ENCODE data around the gene PPIL6. TPM values are rescaled to one million over a fixed set of nuclear protein-coding genes. Genes with fewer than 3 reads are reported as not detected.

PPIL6 gene
- total RNA-seq, 4 donors from 2014 or later = 0.35 to 6.1 (median 2.8) TPM

DNA sequence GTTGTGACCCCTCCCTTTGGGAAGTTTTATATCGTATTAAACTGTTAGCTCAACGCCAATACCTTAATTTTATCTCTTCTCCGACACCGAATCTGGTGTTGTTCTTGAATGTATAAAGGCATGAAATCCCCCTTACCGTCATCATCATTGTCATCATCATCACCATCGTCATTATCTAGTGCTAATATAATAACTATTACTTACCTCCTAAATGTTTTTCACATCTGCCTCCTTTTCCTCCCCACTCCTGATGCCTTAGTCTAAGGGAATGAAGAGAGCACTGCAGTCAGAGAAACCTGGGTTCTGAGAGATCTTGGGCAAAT is 43.3 kb upstream of the PPIL6 start:
- Histone ChIP-seq H3K4me3 (peak overlapping the region; percentile 19 to 99 (median 75)), H3K36me3 (peaks cover 3 to 19% (median 5%) of the 10 kb centered on the region in 3 donors), H3K27me3 (no peaks in the 10 kb centered on the region), H3K9me3 (no peaks in the 10 kb centered on the region), H3K4me1 (peaks cover 25 to 66% (median 34%) of the 10 kb centered on the region in 3 donors), H3K27ac (peak overlapping the region; percentile 59 to 94 (median 88))
- TF ChIP-seq, protein P1, sequence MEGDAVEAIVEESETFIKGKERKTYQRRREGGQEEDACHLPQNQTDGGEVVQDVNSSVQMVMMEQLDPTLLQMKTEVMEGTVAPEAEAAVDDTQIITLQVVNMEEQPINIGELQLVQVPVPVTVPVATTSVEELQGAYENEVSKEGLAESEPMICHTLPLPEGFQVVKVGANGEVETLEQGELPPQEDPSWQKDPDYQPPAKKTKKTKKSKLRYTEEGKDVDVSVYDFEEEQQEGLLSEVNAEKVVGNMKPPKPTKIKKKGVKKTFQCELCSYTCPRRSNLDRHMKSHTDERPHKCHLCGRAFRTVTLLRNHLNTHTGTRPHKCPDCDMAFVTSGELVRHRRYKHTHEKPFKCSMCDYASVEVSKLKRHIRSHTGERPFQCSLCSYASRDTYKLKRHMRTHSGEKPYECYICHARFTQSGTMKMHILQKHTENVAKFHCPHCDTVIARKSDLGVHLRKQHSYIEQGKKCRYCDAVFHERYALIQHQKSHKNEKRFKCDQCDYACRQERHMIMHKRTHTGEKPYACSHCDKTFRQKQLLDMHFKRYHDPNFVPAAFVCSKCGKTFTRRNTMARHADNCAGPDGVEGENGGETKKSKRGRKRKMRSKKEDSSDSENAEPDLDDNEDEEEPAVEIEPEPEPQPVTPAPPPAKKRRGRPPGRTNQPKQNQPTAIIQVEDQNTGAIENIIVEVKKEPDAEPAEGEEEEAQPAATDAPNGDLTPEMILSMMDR (IDR thresholded peaks at IDR 0.05) = no peak
- no peak for TF ChIP-seq POLR2A (IDR thresholded peaks at IDR 0.05)
- DNase-seq = no peak
- WGBS, 2 donors = 2 to 3% methylated on average over 6 of the region's 6 CpGs
- intact Hi-C loops (cut with DNase I) = no loop called here

DNA sequence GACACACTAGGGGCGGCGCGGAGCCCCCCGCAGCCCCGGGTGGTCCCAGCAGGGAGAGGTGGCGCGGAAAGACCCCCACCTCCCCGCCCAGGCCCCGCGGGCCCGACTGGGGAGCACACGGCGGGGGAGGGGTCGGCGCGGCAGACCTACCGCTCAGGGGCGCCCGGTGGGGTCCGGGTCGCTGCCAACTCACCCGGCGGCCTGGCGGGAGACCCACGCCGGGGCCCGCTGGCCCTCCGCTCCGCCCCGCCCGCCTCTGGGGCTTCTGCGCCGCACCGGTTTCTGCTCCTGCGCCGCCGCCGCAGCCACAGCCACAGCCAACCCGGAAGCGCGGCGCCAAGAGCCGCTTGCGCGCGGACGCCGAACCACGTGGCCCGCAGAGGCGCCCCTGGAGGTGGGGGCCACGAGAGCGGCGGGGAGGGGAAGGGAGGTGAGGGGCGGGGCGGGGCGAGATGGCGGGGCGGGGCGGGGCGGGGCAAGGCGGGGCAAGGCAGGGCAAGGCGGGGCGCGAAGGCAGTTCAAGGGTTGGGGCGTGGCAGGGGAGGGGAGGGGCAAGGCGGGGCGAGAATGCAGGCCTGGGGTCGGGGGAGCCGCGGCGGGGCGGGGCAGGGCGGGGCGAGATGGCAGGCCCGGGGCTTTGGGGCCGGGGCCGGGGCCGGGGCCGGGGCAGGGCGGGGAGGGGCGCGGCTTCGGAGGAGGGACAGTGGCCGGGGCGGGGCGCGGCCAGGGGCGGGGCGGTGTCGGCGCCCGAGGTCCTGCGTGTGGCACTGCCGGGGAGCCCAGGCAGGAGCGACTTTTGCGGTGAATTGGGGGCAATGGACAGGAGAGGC is 42.7 kb upstream of the PPIL6 start, which contains the start of gene ZBTB24:
Gene ZBTB24 (minus strand): TSS at position 315 of the 830 bp plus-strand sequence. CDS start 1,193 bp downstream, outside the sequence.
- intact Hi-C loops (cut with DNase I) = no loop called here
- peak in 2 of 4 donors; percentile 84 to 85 for TF ChIP-seq POLR2A (IDR thresholded peaks at IDR 0.05)
- TF ChIP-seq, protein P1 (IDR thresholded peaks at IDR 0.05) = peak in 1 of 6 experiments; percentile 5
- Histone ChIP-seq H3K4me1 (peaks cover 25 to 72% (median 40%) of the 10 kb centered on the region in 3 donors), H3K4me3 (peak within 1 kb of the TSS; percentile 66 to 99 (median 92)), H3K36me3 (peaks cover 3 to 23% (median 5%) of the 10 kb centered on the region in 3 donors), H3K27ac (peak within 1 kb of the TSS; percentile 77 to 94 (median 88)), H3K27me3 (no peaks in the 10 kb centered on the region), H3K9me3 (no peaks in the 10 kb centered on the region)
- 1% methylated on average over 14 of the region's 97 CpGs; no CpG with 5 or more reads in 1 of the 2 donors for WGBS, 2 donors
- peak; percentile 70 for DNase-seq

DNA sequence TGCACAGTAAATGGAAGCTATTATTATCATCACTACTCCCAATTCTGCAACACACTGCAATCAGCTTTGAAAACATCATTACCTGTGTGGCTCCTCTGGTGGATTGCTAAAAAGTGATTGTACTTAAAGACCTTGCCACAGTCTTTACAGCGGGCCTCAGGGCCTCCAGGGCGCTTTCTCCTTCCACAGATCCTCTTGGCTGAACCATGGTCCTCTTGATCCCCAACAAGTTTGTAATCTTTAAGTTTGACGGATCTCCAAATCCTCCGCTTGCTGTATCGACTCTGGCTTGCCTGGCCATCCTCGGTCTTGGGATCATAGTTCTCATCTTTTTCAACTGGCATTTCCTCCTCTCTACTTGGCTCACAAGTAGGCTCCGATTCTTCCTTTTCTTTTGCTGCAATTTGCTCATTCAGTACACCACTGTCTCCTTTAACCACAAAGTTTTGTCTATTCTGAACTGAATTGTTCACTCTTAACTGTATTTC is 40.6 kb upstream of the PPIL6 start:
- Histone ChIP-seq H3K27me3 (no peaks in the 10 kb centered on the region), H3K4me1 (peaks cover 30 to 89% (median 54%) of the 10 kb centered on the region in 3 donors), H3K9me3 (no peaks in the 10 kb centered on the region), H3K4me3 (peak overlapping the region in 1 of 4 donors; percentile 84), H3K27ac (no peak overlapping the region), H3K36me3 (peaks cover 6 to 42% (median 9%) of the 10 kb centered on the region in 3 donors)
- intact Hi-C loops (cut with DNase I) = no loop called here
- no peak for TF ChIP-seq POLR2A (IDR thresholded peaks at IDR 0.05)
- TF ChIP-seq, protein P1 (IDR thresholded peaks at IDR 0.05) = no peak
- WGBS, 2 donors = 87 to 94% methylated on average over 7 of the region's 7 CpGs
- DNase-seq = no peak

DNA sequence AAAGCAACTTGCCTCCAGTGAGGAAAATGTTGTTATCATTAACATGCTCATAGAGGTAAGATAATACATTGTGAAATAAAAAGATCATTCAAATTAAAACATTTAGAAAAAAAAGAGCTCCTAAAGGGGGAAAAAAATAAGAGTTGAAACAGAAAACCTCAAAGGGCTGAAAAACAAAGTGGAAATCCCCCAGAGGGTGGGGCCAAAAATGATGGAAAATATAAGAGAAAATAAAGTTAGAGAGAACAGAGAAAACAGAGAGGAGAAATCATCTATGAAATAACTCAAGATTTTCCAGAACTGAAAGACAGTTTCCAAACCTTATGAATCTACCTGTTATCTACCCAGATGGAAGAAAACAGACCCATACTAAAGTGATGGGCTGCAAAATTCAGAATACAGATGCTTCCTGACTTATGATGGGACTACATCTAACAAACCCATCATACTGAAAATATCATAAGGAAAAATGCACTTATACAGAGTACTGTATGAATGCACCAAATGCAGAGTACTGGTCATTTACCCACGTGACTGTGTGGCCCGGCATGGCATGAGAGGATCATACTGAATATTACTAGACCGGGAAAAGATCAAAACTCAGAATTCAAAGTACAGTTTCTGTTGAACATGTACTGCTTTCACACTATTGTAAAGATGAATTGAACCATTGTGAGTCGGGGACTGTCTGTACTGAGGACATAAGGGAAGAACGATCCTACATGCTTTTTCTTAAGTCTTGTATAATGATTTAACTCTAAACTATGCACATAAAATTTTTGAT is 38.6 kb upstream of the PPIL6 start:
- TF ChIP-seq POLR2A (IDR thresholded peaks at IDR 0.05) = no peak
- TF ChIP-seq, protein P1 (IDR thresholded peaks at IDR 0.05) = no peak
- Histone ChIP-seq H3K27me3 (no peaks in the 10 kb centered on the region), H3K4me3 (peak overlapping the region in 1 of 4 donors; percentile 21), H3K4me1 (peaks cover 30 to 69% (median 54%) of the 10 kb centered on the region in 3 donors), H3K36me3 (peaks cover 15 to 62% (median 21%) of the 10 kb centered on the region in 3 donors), H3K9me3 (no peaks in the 10 kb centered on the region), H3K27ac (no peak overlapping the region)
- DNase-seq = no peak
- WGBS, 2 donors = 70 to 77% methylated on average over 5 of the region's 5 CpGs
- intact Hi-C loops (cut with DNase I) = no loop called here
